HG02884 (cell line): ENCODE results near the gene FUCA2.
"Not testable (repeated sequence)": the region's sequence is repeated elsewhere in the genome, so short reads cannot be mapped to it uniquely, and the experiment has no call there.

ENCODE experiments used
- ATAC-seq: cut with Tn5 transposase; IDR thresholded peaks from one replicate; pipeline ENCODE4 v1.9.1; 2021; ENCODE audit warnings: mild to moderate bottlenecking, moderate library complexity; ENCODE audit not compliant: unreplicated experiment

Gene FUCA2

GRCh38 chr6:143505111-143505510 lies 6.4 kb downstream of the FUCA2 start:
- no peak for ATAC-seq

- ATAC-seq, result no peak
These were observed 7.2 kb downstream of the FUCA2 start for GRCh38 chr6:143504369-143504768.

GRCh38 chr6:143501851-143502250 lies 9.7 kb downstream of the FUCA2 start:
- no peak for ATAC-seq

GRCh38 chr6:143498428-143498827 lies 13.1 kb downstream of the FUCA2 start:
- ATAC-seq, result no peak

GRCh38 chr6:143496974-143497373 lies 14.5 kb downstream of the FUCA2 start:
- no peak for ATAC-seq

- no peak for ATAC-seq
These were observed 20.7 kb downstream of the FUCA2 start for GRCh38 chr6:143490775-143491174.

- ATAC-seq, result no peak
These were observed 21.3 kb downstream of the FUCA2 start for GRCh38 chr6:143490244-143490643.

- ATAC-seq, result no peak
These were observed 24.8 kb downstream of the FUCA2 start for GRCh38 chr6:143486752-143487151.

GRCh38 chr6:143485967-143486366 lies 25.6 kb downstream of the FUCA2 start:
- no peak for ATAC-seq

GRCh38 chr6:143482593-143482992 lies 28.9 kb downstream of the FUCA2 start:
- ATAC-seq, result no peak

- peak; percentile 78 for ATAC-seq
These were observed 32.9 kb downstream of the FUCA2 start for GRCh38 chr6:143478479-143479062.

GRCh38 chr6:143476545-143476944 lies 35.0 kb downstream of the FUCA2 start:
- no peak for ATAC-seq

- no peak for ATAC-seq
These were observed 39.7 kb downstream of the FUCA2 start for GRCh38 chr6:143471822-143472221.

- ATAC-seq, result not testable (repeated sequence)
These were observed 42.7 kb downstream of the FUCA2 start for GRCh38 chr6:143468823-143469222.

GRCh38 chr6:143468026-143468425 lies 43.5 kb downstream of the FUCA2 start:
- ATAC-seq, result no peak

GRCh38 chr6:143465546-143465945 lies 46.0 kb downstream of the FUCA2 start:
- ATAC-seq, result no peak

GRCh38 chr6:143457563-143458359 lies 53.8 kb downstream of the FUCA2 start:
- no peak for ATAC-seq

GRCh38 chr6:143451531-143451930 lies 60.0 kb downstream of the FUCA2 start:
- ATAC-seq, result no peak

- peak; percentile 96 for ATAC-seq
These were observed 60.8 kb downstream of the FUCA2 start, which contains the start of the genes ADAT2 and PEX3 for GRCh38 chr6:143450453-143451371. Gene ADAT2 (minus strand): TSS chr6:143450695. CDS start chr6:143450658, 37 bp downstream. Gene PEX3 (plus strand): TSS chr6:143450805. CDS start chr6:143451043, 238 bp downstream.

GRCh38 chr6:143449714-143450452 lies 61.6 kb downstream of the FUCA2 start:
- ATAC-seq, result peak; percentile 2
